Mesendoderm (in vitro differentiated cells): Measurements from ENCODE around the gene TNS1.

Experiments
- DNase-seq: peaks from one replicate; pipeline ENCODE4 v3.0.0; 2013
- H2AK5ac ChIP-seq: 2 replicates; pipeline ENCODE4 v1.6.1; 2013; ENCODE audit warnings: low read length, inconsistent platforms
- H2BK120ac ChIP-seq: 2 replicates; pipeline ENCODE4 v1.6.1; 2013; ENCODE audit warnings: low read depth, mild to moderate bottlenecking, low read length, moderate library complexity, mixed read lengths
- H2BK15ac ChIP-seq: replicated peaks from 2 replicates; pipeline ENCODE4 v1.6.1; 2013; ENCODE audit warnings: low read depth, mild to moderate bottlenecking, moderate library complexity
- H2BK5ac ChIP-seq: 2 replicates; pipeline ENCODE4 v1.6.1; 2013; ENCODE audit warnings: low read length, inconsistent platforms
- H3K18ac ChIP-seq: 2 replicates; pipeline ENCODE4 v1.6.1; 2013; ENCODE audit warnings: mild to moderate bottlenecking, low read length, mixed read lengths
- H3K23ac ChIP-seq: one replicate; pipeline ENCODE4 v1.6.1; 2013; ENCODE audit warnings: low read length
- H3K27ac ChIP-seq: 2 replicates; pipeline ENCODE4 v1.5.1; 2013; ENCODE audit warnings: low read depth, mild to moderate bottlenecking, inconsistent platforms, low read length, moderate library complexity
- H3K27me3 ChIP-seq: 2 replicates; pipeline ENCODE4 v1.6.1; 2013; ENCODE audit warnings: low read length, control low read depth, mild to moderate bottlenecking, inconsistent platforms; ENCODE audit not compliant: insufficient read depth, poor library complexity
- H3K36me3 ChIP-seq: 2 replicates; pipeline ENCODE4 v1.6.1; 2013; ENCODE audit warnings: low read length, inconsistent platforms; ENCODE audit not compliant: control insufficient read depth, insufficient read depth
- H3K4ac ChIP-seq: one replicate; pipeline ENCODE4 v1.6.1; 2013; ENCODE audit warnings: low read depth, mild to moderate bottlenecking, low read length, moderate library complexity
- H3K4me1 ChIP-seq: 2 replicates; pipeline ENCODE4 v1.6.1; 2013; ENCODE audit warnings: low read depth, low read length, inconsistent platforms; ENCODE audit not compliant: control insufficient read depth
- H3K4me2 ChIP-seq: 2 replicates; pipeline ENCODE4 v1.6.1; 2013; ENCODE audit warnings: low read length
- H3K4me3 ChIP-seq: 2 replicates; pipeline ENCODE4 v1.5.1; 2013; ENCODE audit warnings: mild to moderate bottlenecking, low read length
- H3K56ac ChIP-seq: one replicate; pipeline ENCODE4 v1.6.1; 2013; ENCODE audit warnings: low read length
- H3K79me1 ChIP-seq: 2 replicates; pipeline ENCODE4 v1.6.1; 2013; ENCODE audit warnings: low read length, inconsistent platforms
- H3K79me2 ChIP-seq: 2 replicates; pipeline ENCODE4 v1.6.1; 2013; ENCODE audit warnings: mild to moderate bottlenecking, low read length; ENCODE audit not compliant: control insufficient read depth, insufficient read depth
- H3K9ac ChIP-seq: 2 replicates; pipeline ENCODE4 v1.6.1; 2013; ENCODE audit warnings: low read length, inconsistent platforms
- H4K5ac ChIP-seq: one replicate; pipeline ENCODE4 v1.6.1; 2013; ENCODE audit warnings: low read length
- H4K8ac ChIP-seq: one replicate; pipeline ENCODE4 v1.6.1; 2013; ENCODE audit warnings: low read depth, mild to moderate bottlenecking, control low read depth, low read length, moderate library complexity
- WGBS: extraction: QIAGEN DNeasy Blood & Tissue Kit; methylation state at CpG from one replicate; pipeline ENCODE4 v1.1.7; 2013; ENCODE audit warnings: low lambda C conversion rate, missing lambda C conversion rate; ENCODE audit not compliant: insufficient coverage; ENCODE audit errors: extremely low coverage; 5-methylcytosine and 5-hydroxymethylcytosine counted together

TNS1 gene

GRCh38 chr2:217886091-217886490 is 116.7 kb downstream of the TNS1 start:
- no peak overlapping the region for H3K9ac ChIP-seq
- H3K4me3 ChIP-seq, result no peak overlapping the region
- no peaks in the 10 kb centered on the region for H3K79me1 ChIP-seq
- no peak overlapping the region for H4K5ac ChIP-seq
- no peak overlapping the region for H4K8ac ChIP-seq
- H3K4me1 ChIP-seq, result no peaks in the 10 kb centered on the region
- no peak overlapping the region for H2AK5ac ChIP-seq
- no peaks in the 10 kb centered on the region for H3K27me3 ChIP-seq
- H3K4me2 ChIP-seq, result no peak overlapping the region
- WGBS, result no CpG with 5 or more reads among the region's 3 CpGs
- H2BK120ac ChIP-seq, result no peak overlapping the region
- H3K18ac ChIP-seq, result no peak overlapping the region
- H3K4ac ChIP-seq, result no peak overlapping the region
- H3K36me3 ChIP-seq, result no peaks in the 10 kb centered on the region
- no peak overlapping the region for H2BK5ac ChIP-seq
- no peak overlapping the region for H3K27ac ChIP-seq
- no peak overlapping the region for H3K56ac ChIP-seq
- no peaks in the 10 kb centered on the region for H3K79me2 ChIP-seq
- no peak overlapping the region for H3K23ac ChIP-seq
- H2BK15ac ChIP-seq, result no peak overlapping the region
- no peak for DNase-seq

- Histone ChIP-seq H3K4ac (no peak overlapping the region), H3K4me2 (no peak overlapping the region), H3K27me3 (no peaks in the 10 kb centered on the region), H3K18ac (no peak overlapping the region), H3K27ac (no peak overlapping the region), H3K4me1 (no peaks in the 10 kb centered on the region), H3K23ac (no peak overlapping the region), H2BK15ac (no peak overlapping the region), H3K56ac (no peak overlapping the region), H4K8ac (no peak overlapping the region), H3K36me3 (no peaks in the 10 kb centered on the region), H2AK5ac (no peak overlapping the region), H2BK120ac (no peak overlapping the region), H3K9ac (no peak overlapping the region), H2BK5ac (no peak overlapping the region), H3K4me3 (no peak overlapping the region), H3K79me1 (no peaks in the 10 kb centered on the region), H4K5ac (no peak overlapping the region), H3K79me2 (no peaks in the 10 kb centered on the region)
- DNase-seq, result no peak
- WGBS, result no CpG with 5 or more reads among the region's 8 CpGs
Measured at GRCh38 chr2:217884985-217885384, 117.8 kb downstream of the TNS1 start.

- no peak overlapping the region for H4K8ac ChIP-seq
- no peak overlapping the region for H2BK15ac ChIP-seq
- H3K79me1 ChIP-seq, result no peaks in the 10 kb centered on the region
- H2BK5ac ChIP-seq, result no peak overlapping the region
- H4K5ac ChIP-seq, result no peak overlapping the region
- no peaks in the 10 kb centered on the region for H3K36me3 ChIP-seq
- H3K27ac ChIP-seq, result no peak overlapping the region
- H3K79me2 ChIP-seq, result no peaks in the 10 kb centered on the region
- no peak overlapping the region for H3K23ac ChIP-seq
- no peak overlapping the region for H3K56ac ChIP-seq
- no peak overlapping the region for H3K4me2 ChIP-seq
- no peaks in the 10 kb centered on the region for H3K27me3 ChIP-seq
- H3K4ac ChIP-seq, result no peak overlapping the region
- H2BK120ac ChIP-seq, result no peak overlapping the region
- no peak overlapping the region for H3K18ac ChIP-seq
- H3K4me1 ChIP-seq, result no peaks in the 10 kb centered on the region
- DNase-seq, result no peak
- H3K4me3 ChIP-seq, result no peak overlapping the region
- H3K9ac ChIP-seq, result no peak overlapping the region
- no peak overlapping the region for H2AK5ac ChIP-seq
- no CpG with 5 or more reads among the region's 14 CpGs for WGBS
Measured at GRCh38 chr2:217880891-217881290, 121.9 kb downstream of the TNS1 start.

GRCh38 chr2:217880287-217880889 is 122.4 kb downstream of the TNS1 start:
- Histone ChIP-seq H3K56ac (no peak overlapping the region), H3K79me2 (no peaks in the 10 kb centered on the region), H2BK5ac (no peak overlapping the region), H3K27ac (no peak overlapping the region), H2AK5ac (no peak overlapping the region), H3K79me1 (no peaks in the 10 kb centered on the region), H3K4ac (no peak overlapping the region), H3K18ac (no peak overlapping the region), H3K36me3 (no peaks in the 10 kb centered on the region), H3K27me3 (no peaks in the 10 kb centered on the region), H3K4me2 (no peak overlapping the region), H3K4me1 (no peaks in the 10 kb centered on the region), H3K9ac (no peak overlapping the region), H3K23ac (no peak overlapping the region), H2BK120ac (no peak overlapping the region), H2BK15ac (no peak overlapping the region), H4K8ac (no peak overlapping the region), H4K5ac (no peak overlapping the region), H3K4me3 (no peak overlapping the region)
- no CpG with 5 or more reads among the region's 5 CpGs for WGBS
- peak; percentile 38 for DNase-seq

GRCh38 chr2:217878915-217879590 is 123.7 kb downstream of the TNS1 start:
- H3K18ac ChIP-seq, result no peak overlapping the region
- H4K5ac ChIP-seq, result no peak overlapping the region
- peak; percentile 40 for DNase-seq
- H2AK5ac ChIP-seq, result no peak overlapping the region
- no peak overlapping the region for H3K56ac ChIP-seq
- H3K4me1 ChIP-seq, result no peaks in the 10 kb centered on the region
- no peak overlapping the region for H2BK5ac ChIP-seq
- no peak overlapping the region for H3K9ac ChIP-seq
- no peaks in the 10 kb centered on the region for H3K79me1 ChIP-seq
- WGBS, result 100% methylated on average over 2 of the region's 15 CpGs
- no peaks in the 10 kb centered on the region for H3K27me3 ChIP-seq
- H2BK120ac ChIP-seq, result no peak overlapping the region
- no peak overlapping the region for H3K4ac ChIP-seq
- no peaks in the 10 kb centered on the region for H3K36me3 ChIP-seq
- no peak overlapping the region for H3K23ac ChIP-seq
- H4K8ac ChIP-seq, result no peak overlapping the region
- no peaks in the 10 kb centered on the region for H3K79me2 ChIP-seq
- no peak overlapping the region for H3K27ac ChIP-seq
- no peak overlapping the region for H3K4me3 ChIP-seq
- no peak overlapping the region for H2BK15ac ChIP-seq
- H3K4me2 ChIP-seq, result no peak overlapping the region

- Histone ChIP-seq H4K8ac (no peak overlapping the region), H3K4me1 (no peaks in the 10 kb centered on the region), H3K79me1 (no peaks in the 10 kb centered on the region), H3K27ac (no peak overlapping the region), H3K56ac (no peak overlapping the region), H3K79me2 (no peaks in the 10 kb centered on the region), H3K4ac (no peak overlapping the region), H2BK5ac (no peak overlapping the region), H3K23ac (no peak overlapping the region), H3K4me2 (no peak overlapping the region), H3K4me3 (no peak overlapping the region), H4K5ac (no peak overlapping the region), H3K18ac (no peak overlapping the region), H2BK15ac (no peak overlapping the region), H2BK120ac (no peak overlapping the region), H3K36me3 (no peaks in the 10 kb centered on the region), H2AK5ac (no peak overlapping the region), H3K27me3 (no peaks in the 10 kb centered on the region), H3K9ac (no peak overlapping the region)
- no peak for DNase-seq
- no CpG with 5 or more reads among the region's 8 CpGs for WGBS
Measured at GRCh38 chr2:217877866-217878265, 124.9 kb downstream of the TNS1 start.
